Measurements from ENCODE around the gene TRAK1. TPM values are rescaled to one million over a fixed set of nuclear protein-coding genes. Genes with fewer than 3 reads are reported as not detected.
A peak's percentile ranks its signal among the peaks of the same experiment; 100 is the strongest.

Gene TRAK1
- total RNA-seq, 1 donor from 2014 or later, result 37.5 TPM

DNA sequence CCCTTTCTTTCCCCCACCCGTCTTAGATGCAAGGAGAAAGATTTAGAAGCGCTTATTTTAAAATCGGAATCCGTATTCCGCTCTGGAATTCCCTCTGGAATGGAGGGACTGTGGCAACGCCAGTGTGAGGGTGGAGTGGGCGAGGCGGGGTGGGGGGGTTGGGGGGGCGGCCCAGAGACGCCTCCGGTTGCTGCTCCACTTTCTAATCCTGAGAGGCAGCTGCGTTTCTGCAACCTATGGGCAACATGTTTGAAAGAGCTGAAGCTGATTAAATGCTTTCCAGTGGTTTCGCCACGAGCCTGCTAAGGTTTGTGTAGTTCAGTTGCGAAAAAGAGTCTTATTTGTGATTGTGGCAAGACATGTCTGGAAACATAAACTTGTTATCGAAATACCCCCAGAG is 174.9 kb downstream of the TRAK1 start, which contains the start of gene CCK:
Gene CCK, minus strand, starts transcription at position 101 of the 400 bp plus-strand sequence. CDS start 2,555 bp downstream, outside the sequence.
- TF ChIP-seq, protein P1, sequence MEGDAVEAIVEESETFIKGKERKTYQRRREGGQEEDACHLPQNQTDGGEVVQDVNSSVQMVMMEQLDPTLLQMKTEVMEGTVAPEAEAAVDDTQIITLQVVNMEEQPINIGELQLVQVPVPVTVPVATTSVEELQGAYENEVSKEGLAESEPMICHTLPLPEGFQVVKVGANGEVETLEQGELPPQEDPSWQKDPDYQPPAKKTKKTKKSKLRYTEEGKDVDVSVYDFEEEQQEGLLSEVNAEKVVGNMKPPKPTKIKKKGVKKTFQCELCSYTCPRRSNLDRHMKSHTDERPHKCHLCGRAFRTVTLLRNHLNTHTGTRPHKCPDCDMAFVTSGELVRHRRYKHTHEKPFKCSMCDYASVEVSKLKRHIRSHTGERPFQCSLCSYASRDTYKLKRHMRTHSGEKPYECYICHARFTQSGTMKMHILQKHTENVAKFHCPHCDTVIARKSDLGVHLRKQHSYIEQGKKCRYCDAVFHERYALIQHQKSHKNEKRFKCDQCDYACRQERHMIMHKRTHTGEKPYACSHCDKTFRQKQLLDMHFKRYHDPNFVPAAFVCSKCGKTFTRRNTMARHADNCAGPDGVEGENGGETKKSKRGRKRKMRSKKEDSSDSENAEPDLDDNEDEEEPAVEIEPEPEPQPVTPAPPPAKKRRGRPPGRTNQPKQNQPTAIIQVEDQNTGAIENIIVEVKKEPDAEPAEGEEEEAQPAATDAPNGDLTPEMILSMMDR (IDR thresholded peaks at IDR 0.05), result no peak
- intact Hi-C loops (cut with DNase I), result no loop called here
- peaks cover 13% of the 10 kb centered on the region for H3K27me3 ChIP-seq
- peak within 1 kb of the TSS in 1 of 2 donors; percentile 12 for H3K4me3 ChIP-seq
- H3K27ac ChIP-seq, result no peak within 1 kb of the TSS
- no peaks in the 10 kb centered on the region for H3K36me3 ChIP-seq
- DNase-seq (ENCODE audit: low spot score in 2 of 2), result no peak
- no peaks in the 10 kb centered on the region for H3K4me1 ChIP-seq
- H3K9me3 ChIP-seq, result no peaks in the 10 kb centered on the region

DNA sequence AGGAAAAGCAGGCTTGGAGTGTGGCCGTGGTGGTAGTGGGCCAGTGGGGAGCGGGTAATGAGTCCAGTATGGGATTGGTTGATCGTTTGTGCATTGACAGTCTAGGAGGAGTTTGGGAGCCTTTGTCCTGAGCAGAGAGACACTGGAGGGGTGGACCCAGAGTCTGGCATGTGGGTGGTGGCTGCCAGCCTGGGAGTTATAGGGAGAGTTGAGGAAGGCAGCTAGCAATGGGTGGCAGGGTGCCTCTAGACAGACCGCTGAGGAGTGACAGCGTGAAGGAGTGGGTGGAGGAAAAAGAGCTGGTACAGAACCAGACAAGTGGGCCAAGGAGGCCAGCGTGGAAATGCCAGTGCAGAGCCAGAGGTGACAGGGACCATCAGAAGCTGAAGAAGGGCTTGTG is 176.7 kb downstream of the TRAK1 start:
- no peaks in the 10 kb centered on the region for H3K4me1 ChIP-seq
- no peaks in the 10 kb centered on the region for H3K36me3 ChIP-seq
- TF ChIP-seq, protein P1 (IDR thresholded peaks at IDR 0.05), result no peak
- intact Hi-C loops (cut with DNase I), result no loop called here
- H3K4me3 ChIP-seq, result no peak overlapping the region
- H3K27ac ChIP-seq, result no peak overlapping the region
- H3K27me3 ChIP-seq, result peaks cover 13% of the 10 kb centered on the region
- no peaks in the 10 kb centered on the region for H3K9me3 ChIP-seq
- DNase-seq (ENCODE audit: low spot score in 2 of 2), result no peak

DNA sequence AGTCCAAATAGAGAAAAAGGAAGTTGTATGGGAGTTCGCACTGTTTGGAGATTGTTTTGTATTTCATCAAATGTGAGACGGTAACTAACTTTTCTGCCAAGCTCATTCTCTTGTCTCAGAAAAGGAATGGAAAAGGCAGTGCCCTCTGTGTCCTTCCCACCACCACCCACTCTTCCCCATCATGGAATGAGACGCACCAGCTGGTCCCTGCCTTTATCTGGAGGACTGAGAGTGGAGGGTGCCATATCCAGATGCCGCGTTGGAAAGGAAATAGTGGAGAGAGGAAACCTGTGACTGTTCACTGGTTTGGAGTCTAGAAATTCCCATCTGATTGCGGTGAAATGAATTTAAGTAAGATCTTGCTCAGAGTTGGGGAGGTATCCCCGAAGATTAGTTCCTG is 178.5 kb downstream of the TRAK1 start:
- Histone ChIP-seq H3K27me3 (peaks cover 6% of the 10 kb centered on the region), H3K36me3 (no peaks in the 10 kb centered on the region), H3K4me1 (no peaks in the 10 kb centered on the region), H3K4me3 (no peak overlapping the region), H3K27ac (no peak overlapping the region), H3K9me3 (no peaks in the 10 kb centered on the region)
- TF ChIP-seq, protein P1 (IDR thresholded peaks at IDR 0.05), result no peak
- intact Hi-C loops (cut with DNase I), result no loop called here
- DNase-seq (ENCODE audit: low spot score in 2 of 2), result no peak

DNA sequence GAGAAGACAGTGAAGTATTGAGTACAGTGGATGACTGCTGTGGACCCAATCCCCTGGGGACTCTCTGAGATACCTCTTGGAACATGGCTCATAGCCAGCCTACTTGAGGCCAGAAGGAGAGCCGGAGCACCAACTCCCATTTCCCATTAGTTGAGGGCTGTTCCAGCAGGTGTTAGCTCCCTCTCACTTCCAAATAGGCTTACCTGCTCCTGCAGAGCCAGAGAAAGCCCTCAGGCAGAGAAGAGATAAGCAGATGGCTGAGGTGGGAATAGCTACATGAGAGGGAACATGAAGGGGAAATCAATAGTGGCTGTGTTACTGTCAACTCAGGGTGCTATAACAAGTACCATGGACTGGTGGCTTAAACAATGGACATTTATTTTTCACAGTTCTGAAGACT is 179.4 kb downstream of the TRAK1 start:
- Histone ChIP-seq H3K36me3 (no peaks in the 10 kb centered on the region), H3K4me1 (no peaks in the 10 kb centered on the region), H3K9me3 (no peaks in the 10 kb centered on the region), H3K27me3 (no peaks in the 10 kb centered on the region), H3K4me3 (no peak overlapping the region), H3K27ac (no peak overlapping the region)
- intact Hi-C loops (cut with DNase I), result no loop called here
- no peak for DNase-seq (ENCODE audit: low spot score in 2 of 2)
- TF ChIP-seq, protein P1 (IDR thresholded peaks at IDR 0.05), result no peak

DNA sequence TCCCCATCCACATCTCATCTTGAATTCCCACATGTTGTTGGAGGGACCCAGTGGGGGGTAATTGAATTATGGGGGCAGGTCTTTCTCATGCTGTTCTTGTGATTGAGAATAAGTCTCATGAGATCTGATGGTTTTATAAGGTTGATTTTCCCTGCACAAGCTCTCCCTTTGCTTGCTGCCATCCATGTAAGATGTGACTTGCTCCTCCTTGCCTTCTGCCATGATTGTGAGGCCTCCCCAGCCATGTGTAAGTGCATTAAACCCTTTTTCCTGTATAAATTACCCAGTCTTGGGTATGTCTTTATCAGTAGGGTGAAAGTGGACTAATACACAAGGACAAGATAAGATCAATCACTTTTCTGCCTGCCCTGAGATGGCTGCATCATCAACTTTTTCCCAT is 180.6 kb downstream of the TRAK1 start:
- no peaks in the 10 kb centered on the region for H3K9me3 ChIP-seq
- no peak overlapping the region for H3K4me3 ChIP-seq
- no peaks in the 10 kb centered on the region for H3K36me3 ChIP-seq
- no peaks in the 10 kb centered on the region for H3K27me3 ChIP-seq
- no peaks in the 10 kb centered on the region for H3K4me1 ChIP-seq
- H3K27ac ChIP-seq, result no peak overlapping the region
- DNase-seq (ENCODE audit: low spot score in 2 of 2), result no peak
- TF ChIP-seq, protein P1 (IDR thresholded peaks at IDR 0.05), result no peak
- intact Hi-C loops (cut with DNase I), result no loop called here

DNA sequence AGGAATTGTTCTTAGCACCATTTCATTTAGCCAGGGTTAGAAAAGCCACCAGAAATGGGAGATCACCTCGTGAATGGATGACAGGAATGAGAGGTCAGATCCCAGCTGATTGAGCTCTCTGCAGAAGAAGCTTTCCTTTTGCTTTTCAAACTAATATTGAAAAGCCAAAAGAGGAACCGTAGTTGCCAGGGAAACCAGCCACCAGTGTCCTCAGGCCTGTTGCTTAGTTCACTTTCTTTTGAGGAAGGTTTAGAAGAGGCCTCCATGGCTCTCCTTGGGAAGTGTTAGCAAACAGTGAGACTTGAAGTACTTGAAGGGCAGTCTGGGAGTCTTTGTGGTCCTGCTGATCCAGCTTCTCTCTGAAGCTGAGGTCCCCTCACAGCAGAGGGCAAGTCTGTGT is 182.2 kb downstream of the TRAK1 start:
- no peak for DNase-seq (ENCODE audit: low spot score in 2 of 2)
- no peaks in the 10 kb centered on the region for H3K27me3 ChIP-seq
- no peaks in the 10 kb centered on the region for H3K36me3 ChIP-seq
- H3K4me3 ChIP-seq, result no peak overlapping the region
- H3K27ac ChIP-seq, result no peak overlapping the region
- H3K9me3 ChIP-seq, result no peaks in the 10 kb centered on the region
- intact Hi-C loops (cut with DNase I), result no loop called here
- TF ChIP-seq, protein P1 (IDR thresholded peaks at IDR 0.05), result no peak
- H3K4me1 ChIP-seq, result no peaks in the 10 kb centered on the region

All from ascending aorta (tissue), 2 donors.